ENCODE data around the gene S1PR1.

GRCh38 chr1:101244842-101245241, 8.0 kb downstream of the S1PR1 start:
- TF ChIP-seq CTCF (IDR thresholded peaks at IDR 0.05) = no peak
- no peak for TF ChIP-seq POLR2A (IDR thresholded peaks at IDR 0.05)
- TF ChIP-seq EP300 (IDR thresholded peaks at IDR 0.05) = no peak

All from suprapubic skin (tissue), 3 donors.